H1 (cell line): ENCODE data around the gene RB1. TPM values are rescaled to one million over a fixed set of nuclear protein-coding genes. Genes with fewer than 3 reads are reported as not detected.

ENCODE experiments used
- CTCF ChIA-PET: fragments of 300-600 bp; sonication (Branson Sonifier 250); formaldehyde crosslinking; loops from one replicate; lab custom pipeline; 2021; ENCODE audit not compliant: partially characterized antibody; lab: Charles Lee
- POLR2A ChIA-PET: fragments of 300-600 bp; sonication (Branson Sonifier 250); formaldehyde crosslinking; loops from one replicate; lab custom pipeline; 2021; ENCODE audit warnings: inconsistent platforms; ENCODE audit not compliant: partially characterized antibody; lab: Charles Lee
- DNase-seq, 2 experiments: peaks; one replicate each; pipeline versions ENCODE4 v3.0.0 to v3.0.0-alpha.2; 2010 to 2022; ENCODE audit warnings: low spot score in 2 of 2, low read depth in 1 of 2, mixed read lengths in 1 of 2
- FAIRE-seq: peaks from 2 replicates; lab custom pipeline; 2011; peaks lifted over from hg19 to GRCh38; lab: Jason Lieb, UNC
- H2AFZ ChIP-seq: 2 replicates; pipeline ENCODE4 v1.8.1; 2012; ENCODE audit warnings: low read length, inconsistent platforms
- H2AK5ac ChIP-seq: 2 replicates; pipeline ENCODE4 v1.6.1; 2013; ENCODE audit warnings: low read depth, low read length
- H2BK120ac ChIP-seq: replicated peaks from 2 replicates; pipeline ENCODE3; 2013; ENCODE audit warnings: low read depth, low read length, inconsistent platforms
- H2BK12ac ChIP-seq: 2 replicates; pipeline ENCODE4 v1.6.1; 2013; ENCODE audit warnings: low read depth, low read length
- H2BK15ac ChIP-seq: 2 replicates; pipeline ENCODE4 v1.6.1; 2013; ENCODE audit warnings: low read length
- H2BK20ac ChIP-seq: 2 replicates; pipeline ENCODE4 v1.6.1; 2013; ENCODE audit warnings: low read length
- H2BK5ac ChIP-seq: 2 replicates; pipeline ENCODE4 v1.6.1; 2013; ENCODE audit warnings: low read depth, low read length
- H3K14ac ChIP-seq: 2 replicates; pipeline ENCODE4 v1.6.1; 2013; ENCODE audit warnings: inconsistent platforms; ENCODE audit not compliant: insufficient read length
- H3K18ac ChIP-seq: 2 replicates; pipeline ENCODE4 v1.6.1; 2013; ENCODE audit warnings: low read length; ENCODE audit errors: extremely low read depth
- H3K23ac ChIP-seq: 2 replicates; pipeline ENCODE4 v1.6.1; 2013; ENCODE audit warnings: inconsistent platforms; ENCODE audit not compliant: insufficient read length
- H3K23me2 ChIP-seq: 2 replicates; pipeline ENCODE4 v1.6.1; 2013; ENCODE audit warnings: low read depth, low read length
- H3K27ac ChIP-seq: 2 replicates; pipeline ENCODE4 v1.6.1; 2011; ENCODE audit warnings: low read depth, low read length, inconsistent platforms
- H3K27me3 ChIP-seq, 4 experiments: replicated peaks in 1 of 4; 1 replicate in 1 of 4; 2 replicates in 3 of 4; pipeline versions ENCODE4 v1.6.1 to v1.8.1; 2011 to 2013; ENCODE audit warnings: low read length in 3 of 4, mild to moderate bottlenecking in 3 of 4, inconsistent platforms in 2 of 4, mixed read lengths in 2 of 4, moderate library complexity in 1 of 4; ENCODE audit not compliant: control insufficient read depth in 3 of 4, insufficient read depth in 3 of 4; ENCODE audit errors: extremely low read depth in 1 of 4
- H3K36me3 ChIP-seq, 4 experiments: 2 replicates each; pipeline versions ENCODE4 v1.6.1 to v1.8.1; 2011 to 2013; ENCODE audit warnings: mild to moderate bottlenecking in 4 of 4, low read length in 3 of 4, moderate library complexity in 2 of 4, control low read depth in 1 of 4, inconsistent platforms in 1 of 4; ENCODE audit not compliant: insufficient read depth in 4 of 4, control insufficient read depth in 2 of 4
- H3K4ac ChIP-seq: replicated peaks from 2 replicates; pipeline ENCODE3; 2013; ENCODE audit warnings: low read length, low read depth, mixed read lengths, inconsistent platforms; ENCODE audit not compliant: insufficient read length
- H3K4me1 ChIP-seq, 4 experiments: replicated peaks in 1 of 4; 1 replicate in 1 of 4; 2 replicates in 3 of 4; pipeline versions ENCODE4 v1.6.1 to v1.8.1; 2011 to 2013; ENCODE audit warnings: low read length in 3 of 4, inconsistent platforms in 2 of 4, mixed read lengths in 1 of 4; ENCODE audit not compliant: insufficient read depth in 4 of 4, control insufficient read depth in 3 of 4
- H3K4me2 ChIP-seq, 2 experiments: 2 replicates each; pipeline versions ENCODE4 v1.6.1 to v1.8.1; 2011 to 2013; ENCODE audit warnings: low read depth in 2 of 2, low read length in 2 of 2, control low read depth in 1 of 2, inconsistent platforms in 1 of 2, mild to moderate bottlenecking in 1 of 2; ENCODE audit not compliant: insufficient read depth in 1 of 2
- H3K4me3 ChIP-seq, 4 experiments: fragments of 200-600, 300-600 bp in 1 of 4; sonication (generic), shearing (Covaris generic), sonication (Bioruptor Twin) in 1 of 4; 2 replicates each; pipeline versions ENCODE4 v1.5.1 to v1.8.1; 2011 to 2016; ENCODE audit warnings: low read length in 4 of 4, low read depth in 3 of 4, control low read depth in 2 of 4, inconsistent platforms in 2 of 4, mild to moderate bottlenecking in 2 of 4, mixed read lengths in 1 of 4, moderate library complexity in 1 of 4; ENCODE audit not compliant: insufficient read depth in 2 of 4; ENCODE audit errors: extremely low read depth in 1 of 4
- H3K56ac ChIP-seq: replicated peaks from 2 replicates; pipeline ENCODE3; 2013; ENCODE audit warnings: low read depth, mild to moderate bottlenecking, mixed read lengths, low read length, inconsistent platforms; ENCODE audit not compliant: insufficient read length
- H3K79me1 ChIP-seq: 2 replicates; pipeline ENCODE4 v1.6.1; 2013; ENCODE audit warnings: low read depth, low read length, control low read depth
- H3K79me2 ChIP-seq, 2 experiments: 2 replicates each; pipeline versions ENCODE4 v1.6.1 to v1.8.1; 2012 to 2013; ENCODE audit warnings: low read length in 2 of 2, mild to moderate bottlenecking in 2 of 2, inconsistent platforms in 1 of 2; ENCODE audit not compliant: insufficient read depth in 2 of 2, control insufficient read depth in 1 of 2
- H3K9ac ChIP-seq, 4 experiments: replicated peaks in 1 of 4; 1 replicate in 1 of 4; 2 replicates in 3 of 4; pipeline versions ENCODE4 v1.6.1 to v1.8.1; 2011 to 2013; ENCODE audit warnings: low read depth in 3 of 4, low read length in 3 of 4, control low read depth in 2 of 4, mild to moderate bottlenecking in 2 of 4, moderate library complexity in 2 of 4, inconsistent platforms in 1 of 4; ENCODE audit errors: extremely low read depth in 1 of 4
- H3K9me3 ChIP-seq, 2 experiments: 2 replicates each; pipeline versions ENCODE4 v1.6.1 to v1.8.1; 2012 to 2013; ENCODE audit warnings: mild to moderate bottlenecking in 2 of 2, moderate library complexity in 2 of 2, control low read depth in 1 of 2, inconsistent platforms in 1 of 2, low read depth in 1 of 2, low read length in 1 of 2, mixed read lengths in 1 of 2; ENCODE audit not compliant: insufficient read depth in 2 of 2
- H4K20me1 ChIP-seq, 2 experiments: replicated peaks in 1 of 2; 2 replicates each; pipeline versions ENCODE3 to v1.8.1; 2011 to 2013; ENCODE audit warnings: inconsistent platforms in 2 of 2, low read length in 2 of 2, mild to moderate bottlenecking in 1 of 2; ENCODE audit not compliant: insufficient read depth in 2 of 2, control insufficient read depth in 1 of 2
- H4K5ac ChIP-seq: 2 replicates; pipeline ENCODE4 v1.6.1; 2013; ENCODE audit warnings: low read length, low read depth, mixed read lengths, inconsistent platforms; ENCODE audit not compliant: insufficient read length
- H4K8ac ChIP-seq: 2 replicates; pipeline ENCODE4 v1.8.0; 2013; ENCODE audit warnings: mild to moderate bottlenecking, moderate library complexity, low read length, inconsistent platforms; ENCODE audit not compliant: insufficient read depth; ENCODE audit errors: extremely low read depth
- H4K91ac ChIP-seq: replicated peaks from 2 replicates; pipeline ENCODE3; 2013; ENCODE audit warnings: low read length, mixed read lengths, inconsistent platforms; ENCODE audit not compliant: insufficient read length
- BCL11A ChIP-seq, 2 experiments: IDR thresholded peaks; one replicate each; pipeline ENCODE4 v1.6.1; 2011; ENCODE audit warnings: low read depth in 2 of 2, low read length in 2 of 2, mild to moderate bottlenecking in 2 of 2
- CBX8 ChIP-seq: fragments of 300-800, 300-1000 bp; sonication (generic); IDR thresholded peaks from 2 replicates; pipeline ENCODE4 v1.7.1; 2016; ENCODE audit warnings: low read depth, low read length, borderline replicate concordance
- CEBPB ChIP-seq: IDR thresholded peaks from 2 replicates; pipeline ENCODE4 v1.6.1; 2012; ENCODE audit warnings: low read depth, low read length
- CHD1 ChIP-seq: IDR thresholded peaks from 2 replicates; pipeline ENCODE4 v1.6.1; 2012; ENCODE audit warnings: low read depth, low read length, improper control_type of control experiment
- CREB1 ChIP-seq: IDR thresholded peaks from 2 replicates; pipeline ENCODE4 v1.6.1; 2012; ENCODE audit warnings: inconsistent platforms
- EP300 ChIP-seq, 2 experiments: IDR thresholded peaks; 1 replicate in 1 of 2; 2 replicates in 1 of 2; pipeline ENCODE4 v1.6.1; 2011 to 2012; ENCODE audit warnings: low read depth in 2 of 2, low read length in 2 of 2, mild to moderate bottlenecking in 2 of 2, borderline replicate concordance in 1 of 2, inconsistent platforms in 1 of 2, moderate library complexity in 1 of 2
- GTF2F1 ChIP-seq: IDR thresholded peaks from 2 replicates; pipeline ENCODE4 v1.6.1; 2012; ENCODE audit warnings: low read depth, low read length, improper control_type of control experiment, borderline replicate concordance
- KDM1A ChIP-seq: fragments of 200-600, 300-600 bp; sonication (generic); IDR thresholded peaks from 2 replicates; pipeline ENCODE4 v1.7.1; 2016; ENCODE audit warnings: mild to moderate bottlenecking, low read length, borderline replicate concordance
- KDM5A ChIP-seq: fragments of 200-600 bp; IDR thresholded peaks from 2 replicates; pipeline ENCODE4 v1.7.1; 2012; ENCODE audit warnings: mild to moderate bottlenecking, low read length, inconsistent platforms, mixed read lengths
- SIRT6 ChIP-seq: IDR thresholded peaks from one replicate; pipeline ENCODE4 v1.7.1; 2012; ENCODE audit warnings: low read length, inconsistent platforms
- SIX5 ChIP-seq: IDR thresholded peaks from 2 replicates; pipeline ENCODE4 v1.6.1; 2011; ENCODE audit warnings: mild to moderate bottlenecking, low read depth, low read length
- SRF ChIP-seq: IDR thresholded peaks from 2 replicates; pipeline ENCODE4 v1.6.1; 2011; ENCODE audit warnings: mild to moderate bottlenecking, low read depth, low read length, moderate library complexity
- WGBS, 2 experiments: shearing (Covaris generic) in 1 of 2; methylation state at CpG; one replicate each; pipeline versions ENCODE4 v1.1.6 to v1.1.7; 2013 to 2015; ENCODE audit warnings: low lambda C conversion rate in 2 of 2, mixed read lengths in 2 of 2, inconsistent platforms in 1 of 2, low coverage in 1 of 2, missing lambda C conversion rate in 1 of 2; ENCODE audit not compliant: insufficient replicate concordance in 2 of 2, insufficient coverage in 1 of 2, insufficient read length in 1 of 2; ENCODE audit errors: extremely low coverage in 1 of 2, missing lambda C conversion rate in 1 of 2; 5-methylcytosine and 5-hydroxymethylcytosine counted together
- polyA plus RNA-seq, 7 experiments: library from polyadenylated mRNA; depleted of rRNA in 3 of 7; stranded (reverse) in 5 of 7; unstranded in 2 of 7; fragments of >200 nt in 5 of 7; fragments of 200-250 nt in 2 of 7; gene quantifications; 1 replicate in 5 of 7; 2 replicates in 1 of 7; 4 replicates in 1 of 7; pipeline versions ENCODE4 v1.2.1 to v1.2.3, GENCODE V29; 2011 to 2013; ENCODE audit warnings: missing spikeins in 2 of 7, mixed read lengths in 2 of 7
- total RNA-seq: library from RNA; stranded (reverse); fragmentation: NEBNext Ultra II Directional; extraction: Animal tissue kit (Norgen Biotek cat#: 25700); gene quantifications from 2 replicates; pipeline ENCODE4 v1.2.1, GENCODE V29; 2021
- TF ChIP-seq, protein P1 (sequence below): IDR thresholded peaks from 2 replicates; pipeline ENCODE4 v1.6.1; 2012; ENCODE audit warnings: low read length, inconsistent platforms

The RB1 gene
- total and polyA plus RNA-seq, 2 of the 8 experiments (the other 6 are each of a cell fraction or from before 2014, with no cell fraction given): 4.1 to 17.5 TPM

- Histone ChIP-seq H4K5ac (no peak overlapping the region), H4K91ac (no peak overlapping the region), H4K20me1 (no peaks in the 10 kb centered on the region), H3K23ac (no peak overlapping the region), H3K4me1 (no peaks in the 10 kb centered on the region), H3K18ac (no peak overlapping the region), H3K79me2 (no peaks in the 10 kb centered on the region), H2BK120ac (no peak overlapping the region), H2BK12ac (no peak overlapping the region), H2BK20ac (no peak overlapping the region), H2BK5ac (no peak overlapping the region), H3K4me3 (no peak overlapping the region), H3K27ac (no peak overlapping the region), H3K9me3 (no peaks in the 10 kb centered on the region), H3K56ac (no peak overlapping the region), H3K23me2 (no peaks in the 10 kb centered on the region), H3K14ac (no peak overlapping the region), H2AK5ac (no peak overlapping the region), H3K9ac (no peak overlapping the region), H3K79me1 (no peaks in the 10 kb centered on the region), H3K36me3 (no peaks in the 10 kb centered on the region), H3K4ac (no peak overlapping the region), H4K8ac (no peak overlapping the region), H3K27me3 (no peaks in the 10 kb centered on the region), H2AFZ (no peak overlapping the region), H2BK15ac (no peak overlapping the region), H3K4me2 (no peak overlapping the region)
- TF ChIP-seq CEBPB (no peak), EP300 (IDR thresholded peaks at IDR 0.05; ENCODE audit: borderline replicate concordance in 1 of 2, low read depth in 2 of 2, low read length in 2 of 2) (no peak), KDM5A (no peak), GTF2F1 (no peak), CBX8 (no peak), SIX5 (no peak), CHD1 (no peak), SIRT6 (no peak), KDM1A (no peak), BCL11A (IDR thresholded peaks at IDR 0.05; ENCODE audit: low read depth in 2 of 2, low read length in 2 of 2) (no peak), SRF (no peak), CREB1 (no peak)
- TF ChIP-seq, protein P1, sequence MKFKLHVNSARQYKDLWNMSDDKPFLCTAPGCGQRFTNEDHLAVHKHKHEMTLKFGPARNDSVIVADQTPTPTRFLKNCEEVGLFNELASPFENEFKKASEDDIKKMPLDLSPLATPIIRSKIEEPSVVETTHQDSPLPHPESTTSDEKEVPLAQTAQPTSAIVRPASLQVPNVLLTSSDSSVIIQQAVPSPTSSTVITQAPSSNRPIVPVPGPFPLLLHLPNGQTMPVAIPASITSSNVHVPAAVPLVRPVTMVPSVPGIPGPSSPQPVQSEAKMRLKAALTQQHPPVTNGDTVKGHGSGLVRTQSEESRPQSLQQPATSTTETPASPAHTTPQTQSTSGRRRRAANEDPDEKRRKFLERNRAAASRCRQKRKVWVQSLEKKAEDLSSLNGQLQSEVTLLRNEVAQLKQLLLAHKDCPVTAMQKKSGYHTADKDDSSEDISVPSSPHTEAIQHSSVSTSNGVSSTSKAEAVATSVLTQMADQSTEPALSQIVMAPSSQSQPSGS: no peak
- ChIA-PET POLR2A (no interaction called here), CTCF (no interaction called here)
- WGBS, 2 experiments: 95% methylated on average over 1 of the region's 1 CpG; no CpG with 5 or more reads in 1 of the 2 experiments
- DNase-seq (no peak), FAIRE-seq (no peak)
These were observed 101.4 kb downstream of the RB1 start for GRCh38 chr13:48404952-48405351.
